AG09319 (cell line): ENCODE data around the gene LPP.
A peak's percentile ranks its signal among the peaks of the same experiment; 100 is the strongest.

ENCODE experiments used
- DNase-seq: peaks from one replicate; pipeline ENCODE4 v3.0.0-alpha.2; 2010; ENCODE audit warnings: low read depth; ENCODE audit errors: extremely low read depth
- CTCF ChIP-seq: IDR thresholded peaks from 2 replicates; pipeline ENCODE4 v1.5.1; 2011; ENCODE audit warnings: low read depth, mild to moderate bottlenecking, inconsistent platforms, low read length, moderate library complexity

The LPP gene

GRCh38 chr3:188154014-188154808, at the start of gene LPP:
TSS of gene LPP (plus strand) at chr3:188154157. CDS start at chr3:188406121, 251,964 bp downstream.
- no peak for TF ChIP-seq CTCF
- DNase-seq = peak; percentile 54

- DNase-seq = no peak
- TF ChIP-seq CTCF = no peak
Observed at GRCh38 chr3:188106006-188106405, 48.0 kb upstream of the LPP start.

- TF ChIP-seq CTCF = no peak
- DNase-seq = no peak
Observed at GRCh38 chr3:188106454-188106853, 47.5 kb upstream of the LPP start.

GRCh38 chr3:188106887-188107830, 46.8 kb upstream of the LPP start:
- no peak for TF ChIP-seq CTCF
- DNase-seq = no peak

GRCh38 chr3:188108703-188109412, 45.1 kb upstream of the LPP start:
- no peak for TF ChIP-seq CTCF

GRCh38 chr3:188111002-188111584, 42.9 kb upstream of the LPP start:
- TF ChIP-seq CTCF = no peak
- no peak for DNase-seq

More at GRCh38 chr3:188108703-188109412, 45.1 kb upstream of the LPP start:
- no peak for DNase-seq
